Smooth muscle cell (in vitro differentiated cells): ENCODE results near the gene G6PC1. TPM values are rescaled to one million over a fixed set of nuclear protein-coding genes. Genes with fewer than 3 reads are reported as not detected.
"Not testable (repeated sequence)": the region's sequence is repeated elsewhere in the genome, so short reads cannot be mapped to it uniquely, and the experiment has no call there.

Experiments
- DNase-seq: peaks from one replicate; lab custom pipeline; 2025; ENCODE audit not compliant: unreplicated experiment; lab: John Stamatoyannopoulos, UW
- H2AFZ ChIP-seq: fragments of 200-600 bp; sonication (generic); 2 replicates; pipeline ENCODE4 v1.6.0; 2016; ENCODE audit warnings: antibody characterized with exemption, low read depth, mild to moderate bottlenecking
- H3F3A ChIP-seq: fragments of 200-600 bp; sonication (generic); 2 replicates; pipeline ENCODE4 v1.6.0; 2017; ENCODE audit warnings: antibody characterized with exemption, low read depth
- H3K27ac ChIP-seq: fragments of 200-600 bp; sonication (generic); 2 replicates; pipeline ENCODE4 v1.5.1; 2016; ENCODE audit warnings: low read depth, mild to moderate bottlenecking
- H3K27me3 ChIP-seq: fragments of 200-600 bp; sonication (generic); 2 replicates; pipeline ENCODE4 v1.6.1; 2016; ENCODE audit warnings: low read depth, mild to moderate bottlenecking
- H3K36me3 ChIP-seq: fragments of 200-600 bp; sonication (generic); 2 replicates; pipeline ENCODE4 v1.5.1; 2016; ENCODE audit warnings: low read depth
- H3K4me1 ChIP-seq: fragments of 200-600 bp; sonication (generic); 2 replicates; pipeline ENCODE4 v1.5.1; 2016; ENCODE audit warnings: low read depth
- H3K4me2 ChIP-seq: fragments of 200-600 bp; sonication (generic); 2 replicates; pipeline ENCODE4 v1.6.0; 2016; ENCODE audit warnings: mild to moderate bottlenecking
- H3K4me3 ChIP-seq: fragments of 200-600 bp; sonication (generic); 2 replicates; pipeline ENCODE4 v1.5.1; 2016; ENCODE audit warnings: mild to moderate bottlenecking
- H3K79me2 ChIP-seq: fragments of 200-600 bp; sonication (generic); 2 replicates; pipeline ENCODE4 v1.6.0; 2016; ENCODE audit warnings: low read depth, mild to moderate bottlenecking
- H3K9ac ChIP-seq: fragments of 200-600 bp; sonication (generic); 2 replicates; pipeline ENCODE4 v1.6.0; 2016; ENCODE audit warnings: low read depth
- H3K9me3 ChIP-seq: fragments of 200-600 bp; sonication (generic); replicated peaks from 2 replicates; pipeline ENCODE4 v1.5.1; 2016; ENCODE audit warnings: low read depth
- H4K20me1 ChIP-seq: fragments of 200-600 bp; sonication (generic); 2 replicates; pipeline ENCODE4 v1.6.0; 2016; ENCODE audit warnings: low read depth
- CTCF ChIP-seq: fragments of 200-600 bp; sonication (generic); IDR thresholded peaks from 2 replicates; pipeline ENCODE4 v1.5.1; 2017; ENCODE audit warnings: borderline replicate concordance, mild to moderate bottlenecking, antibody characterized with exemption; ENCODE audit not compliant: insufficient read depth, poor library complexity, severe bottlenecking
- WGBS: methylation state at CpG from one replicate; pipeline ENCODE4 v1.1.7; 2016; ENCODE audit warnings: low lambda C conversion rate; 5-methylcytosine and 5-hydroxymethylcytosine counted together
- polyA plus RNA-seq: library from polyadenylated mRNA; unstranded; fragments of >200 nt; fragmentation: Nextera tagmentation; extraction: Ambion mirVana; gene quantifications from 2 replicates; pipeline ENCODE4 v1.2.1, GENCODE V29; 2016
- total RNA-seq: library from RNA; depleted of rRNA; stranded (reverse); fragments of >200 nt; gene quantifications from 2 replicates; pipeline ENCODE4 v1.2.3, GENCODE V29; 2014

The G6PC1 gene
- total RNA-seq: not detected in 2 replicates
- polyA plus RNA-seq: not detected in 2 replicates

- H2AFZ ChIP-seq: no peak within 1 kb of the TSS
- no peak within 1 kb of the TSS for H3K27ac ChIP-seq
- no peak for DNase-seq
- H3K4me1 ChIP-seq: no peaks in the 10 kb centered on the region
- no peaks in the 10 kb centered on the region for H3K9me3 ChIP-seq
- no peaks in the 10 kb centered on the region for H3K79me2 ChIP-seq
- WGBS: 83% methylated on average over 12 of the region's 12 CpGs
- H3K9ac ChIP-seq: no peak within 1 kb of the TSS
- no peak within 1 kb of the TSS for H3K4me2 ChIP-seq
- H3K4me3 ChIP-seq: no peak within 1 kb of the TSS
- peaks cover 7% of the 10 kb centered on the region for H3K27me3 ChIP-seq
- H3F3A ChIP-seq: no peaks in the 10 kb centered on the region
- no peaks in the 10 kb centered on the region for H4K20me1 ChIP-seq
- TF ChIP-seq CTCF: no peak
- no peaks in the 10 kb centered on the region for H3K36me3 ChIP-seq
These were observed at the start of gene G6PC1 for GRCh38 chr17:42900460-42901331. G6PC1 (plus strand) TSS chr17:42900799; CDS start chr17:42900877, 78 bp downstream.

- Histone ChIP-seq H3K4me3 (no peak within 1 kb of the TSS), H3K27me3 (peaks cover 3% of the 10 kb centered on the region), H3K36me3 (no peaks in the 10 kb centered on the region), H3K27ac (no peak within 1 kb of the TSS), H2AFZ (no peak within 1 kb of the TSS), H3K79me2 (no peaks in the 10 kb centered on the region), H4K20me1 (peaks cover 6% of the 10 kb centered on the region), H3K9ac (no peak within 1 kb of the TSS), H3K4me1 (no peaks in the 10 kb centered on the region), H3K9me3 (no peaks in the 10 kb centered on the region), H3K4me2 (no peak within 1 kb of the TSS), H3F3A (no peaks in the 10 kb centered on the region)
- no peak for TF ChIP-seq CTCF
- DNase-seq: no peak
- 76% methylated on average over 8 of the region's 9 CpGs for WGBS
These were observed 49.6 kb upstream of the G6PC1 start, which contains the start of gene AOC3 for GRCh38 chr17:42850954-42851353. AOC3 (plus strand) TSS chr17:42851199; CDS start chr17:42851344, 145 bp downstream.

GRCh38 chr17:42851371-42852240 is 49.0 kb upstream of the G6PC1 start:
- H3K9ac ChIP-seq, H3K4me2 ChIP-seq, H3K4me3 ChIP-seq, H3F3A ChIP-seq, H3K4me1 ChIP-seq, H4K20me1 ChIP-seq, H3K27me3 ChIP-seq, DNase-seq, H3K9me3 ChIP-seq, H3K27ac ChIP-seq, H2AFZ ChIP-seq, H3K79me2 ChIP-seq, H3K36me3 ChIP-seq: not testable (repeated sequence)
- 97% methylated on average over 21 of the region's 28 CpGs for WGBS

GRCh38 chr17:42852351-42852750 is 48.2 kb upstream of the G6PC1 start:
- no peaks in the 10 kb centered on the region for H3K79me2 ChIP-seq
- no peak overlapping the region for H3K9ac ChIP-seq
- H3K27me3 ChIP-seq: peaks cover 3% of the 10 kb centered on the region
- H3K4me2 ChIP-seq: no peak overlapping the region
- H2AFZ ChIP-seq: no peak overlapping the region
- H3K36me3 ChIP-seq: no peaks in the 10 kb centered on the region
- H3K4me3 ChIP-seq: no peak overlapping the region
- no peaks in the 10 kb centered on the region for H3F3A ChIP-seq
- no peak for DNase-seq
- no peaks in the 10 kb centered on the region for H3K4me1 ChIP-seq
- 96% methylated on average over 15 of the region's 15 CpGs for WGBS
- no peaks in the 10 kb centered on the region for H3K9me3 ChIP-seq
- no peaks in the 10 kb centered on the region for H4K20me1 ChIP-seq
- TF ChIP-seq CTCF: no peak
- no peak overlapping the region for H3K27ac ChIP-seq
